IMR-90 (cell line): ENCODE data around the gene SLC12A7. TPM values are rescaled to one million over a fixed set of nuclear protein-coding genes. Genes with fewer than 3 reads are reported as not detected.

Experiments used
- ATAC-seq: fragments of 200-7000 bp; cut with Tn5 transposase; 2 replicates; pipeline ENCODE4 v1.9.1; 2020; ENCODE audit warnings: low read depth, mild to moderate bottlenecking, moderate library complexity
- BruUV-seq: library from RNA; stranded (reverse); fragments of 400-500 nt; replicated peaks from 2 replicates; lab custom pipeline; 2021; lab: Mats Ljungman, UMichigan
- CTCF ChIA-PET: fragments of 300-600 bp; formaldehyde crosslinking; extraction: SDS; loops from one replicate; lab custom pipeline; 2021; ENCODE audit warnings: antibody characterized with exemption; lab: Yijun Ruan, JAX
- POLR2A ChIA-PET: fragments of 300-600 bp; sonication (Branson Sonifier 250); formaldehyde crosslinking; loops from one replicate; lab custom pipeline; 2022; ENCODE audit warnings: antibody characterized with exemption; ENCODE audit not compliant: unreplicated experiment; lab: Charles Lee
- DNase-seq: peaks from one replicate; pipeline ENCODE4 v3.0.0; 2013
- H2AFZ ChIP-seq: replicated peaks from 2 replicates; pipeline ENCODE3; 2013; ENCODE audit warnings: low read length, mild to moderate bottlenecking; ENCODE audit not compliant: poor library complexity
- H2AK5ac ChIP-seq: 2 replicates; pipeline ENCODE4 v1.6.1; 2013; ENCODE audit warnings: low read depth, low read length, inconsistent platforms
- H2AK9ac ChIP-seq: replicated peaks from 2 replicates; pipeline ENCODE3; 2013; ENCODE audit warnings: mild to moderate bottlenecking, low read depth, low read length, moderate library complexity; ENCODE audit not compliant: poor library complexity
- H2BK120ac ChIP-seq: 2 replicates; pipeline ENCODE4 v1.6.1; 2013; ENCODE audit warnings: low read depth, low read length, inconsistent platforms
- H2BK15ac ChIP-seq: 3 replicates; pipeline ENCODE4 v1.6.1; 2013; ENCODE audit warnings: low read depth, low read length, inconsistent platforms
- H2BK20ac ChIP-seq: 2 replicates; pipeline ENCODE4 v1.6.1; 2013; ENCODE audit warnings: low read depth, mild to moderate bottlenecking, inconsistent platforms, low read length, moderate library complexity
- H2BK5ac ChIP-seq: 2 replicates; pipeline ENCODE4 v1.6.1; 2013; ENCODE audit warnings: mild to moderate bottlenecking, low read depth, low read length, inconsistent platforms; ENCODE audit not compliant: poor library complexity, severe bottlenecking
- H3K14ac ChIP-seq: replicated peaks from 2 replicates; pipeline ENCODE4 v1.6.1; 2013; ENCODE audit warnings: low read depth, low read length, inconsistent platforms
- H3K18ac ChIP-seq: 2 replicates; pipeline ENCODE4 v1.6.1; 2013; ENCODE audit warnings: low read depth, low read length, control low read depth
- H3K23ac ChIP-seq: 2 replicates; pipeline ENCODE4 v1.6.1; 2013; ENCODE audit warnings: low read depth, low read length, inconsistent platforms
- H3K27ac ChIP-seq: 2 replicates; pipeline ENCODE4 v1.5.1; 2013; ENCODE audit warnings: mild to moderate bottlenecking, control low read depth, low read length; ENCODE audit not compliant: insufficient read depth
- H3K27me3 ChIP-seq: 2 replicates; pipeline ENCODE4 v1.6.1; 2013; ENCODE audit warnings: low read length; ENCODE audit not compliant: control insufficient read depth, insufficient read depth
- H3K36me3 ChIP-seq: 2 replicates; pipeline ENCODE4 v1.6.1; 2013; ENCODE audit warnings: low read length, mixed read lengths; ENCODE audit not compliant: control insufficient read depth, insufficient read depth
- H3K4ac ChIP-seq: 2 replicates; pipeline ENCODE4 v1.6.1; 2013; ENCODE audit warnings: low read depth, low read length, inconsistent platforms
- H3K4me1 ChIP-seq: 2 replicates; pipeline ENCODE4 v1.6.1; 2013; ENCODE audit warnings: low read length, mixed read lengths; ENCODE audit not compliant: control insufficient read depth, insufficient read depth
- H3K4me2 ChIP-seq: 2 replicates; pipeline ENCODE4 v1.6.1; 2013; ENCODE audit warnings: low read depth, mild to moderate bottlenecking, control low read depth, low read length, moderate library complexity
- H3K4me3 ChIP-seq: 2 replicates; pipeline ENCODE4 v1.5.1; 2013; ENCODE audit warnings: low read depth, mild to moderate bottlenecking, control low read depth, low read length, moderate library complexity; ENCODE audit not compliant: insufficient read depth
- H3K56ac ChIP-seq: 2 replicates; pipeline ENCODE4 v1.6.1; 2013; ENCODE audit warnings: low read length, inconsistent platforms; ENCODE audit not compliant: insufficient read depth; ENCODE audit errors: extremely low read depth
- H3K79me1 ChIP-seq, 2 experiments: 2 replicates each; pipeline ENCODE4 v1.6.1; 2013; ENCODE audit warnings: low read length in 2 of 2, inconsistent platforms in 1 of 2, low read depth in 1 of 2
- H3K9ac ChIP-seq: 2 replicates; pipeline ENCODE4 v1.6.1; 2013; ENCODE audit warnings: low read depth, low read length, control low read depth
- H3K9me1 ChIP-seq: 2 replicates; pipeline ENCODE4 v1.6.1; 2013; ENCODE audit warnings: low read length, inconsistent platforms; ENCODE audit not compliant: insufficient read depth
- H3K9me3 ChIP-seq: 2 replicates; pipeline ENCODE4 v1.6.1; 2013; ENCODE audit warnings: low read length; ENCODE audit not compliant: control insufficient read depth, insufficient read depth
- H4K20me1 ChIP-seq: 2 replicates; pipeline ENCODE4 v1.6.1; 2013; ENCODE audit warnings: low read length, inconsistent platforms; ENCODE audit not compliant: insufficient read depth
- H4K5ac ChIP-seq: 2 replicates; pipeline ENCODE4 v1.6.1; 2013; ENCODE audit warnings: mild to moderate bottlenecking, low read depth, low read length, control low read depth
- H4K8ac ChIP-seq, 2 experiments: 2 replicates each; pipeline ENCODE4 v1.6.1; 2013; ENCODE audit warnings: low read depth in 2 of 2, low read length in 2 of 2, control low read depth in 1 of 2, inconsistent platforms in 1 of 2
- H4K91ac ChIP-seq: 2 replicates; pipeline ENCODE4 v1.6.1; 2013; ENCODE audit warnings: low read depth, low read length, inconsistent platforms; ENCODE audit not compliant: insufficient read depth
- CEBPB ChIP-seq: IDR thresholded peaks from 2 replicates; pipeline ENCODE4 v1.6.1; 2012; ENCODE audit warnings: low read depth, low read length, improper control_type of control experiment
- CHD1 ChIP-seq: IDR thresholded peaks from 2 replicates; pipeline ENCODE4 v1.6.1; 2012; ENCODE audit warnings: low read depth, low read length, improper control_type of control experiment
- FOS ChIP-seq: fragments of 150-350 bp; IDR thresholded peaks from 2 replicates; pipeline ENCODE4 v1.6.1; 2016; ENCODE audit warnings: low read depth, low read length
- MAFK ChIP-seq: IDR thresholded peaks from 2 replicates; pipeline ENCODE4 v1.6.1; 2012; ENCODE audit warnings: low read depth, low read length, improper control_type of control experiment
- MXI1 ChIP-seq: IDR thresholded peaks from 2 replicates; pipeline ENCODE4 v1.6.1; 2012; ENCODE audit warnings: low read depth, mild to moderate bottlenecking, low read length, moderate library complexity, borderline replicate concordance
- POLR2A ChIP-seq: IDR thresholded peaks from 2 replicates; pipeline ENCODE4 v1.6.1; 2012; ENCODE audit warnings: mild to moderate bottlenecking, low read depth, low read length
- RAD21 ChIP-seq: IDR thresholded peaks from 2 replicates; pipeline ENCODE4 v1.6.1; 2012; ENCODE audit warnings: low read length, improper control_type of control experiment
- RCOR1 ChIP-seq: IDR thresholded peaks from 2 replicates; pipeline ENCODE4 v1.6.1; 2012; ENCODE audit warnings: mild to moderate bottlenecking, low read length, improper control_type of control experiment; ENCODE audit not compliant: insufficient replicate concordance
- RFX5 ChIP-seq: IDR thresholded peaks from 2 replicates; pipeline ENCODE4 v1.8.0; 2012; ENCODE audit warnings: low read depth, mild to moderate bottlenecking, low read length, moderate library complexity
- USF2 ChIP-seq: fragments of 150-350 bp; IDR thresholded peaks from 2 replicates; pipeline ENCODE4 v1.6.1; 2017; ENCODE audit warnings: mild to moderate bottlenecking, antibody characterized with exemption, low read length, low read depth
- WGBS, 2 experiments: methylation state at CpG; one replicate each; pipeline versions ENCODE4 v1.1.5 to v1.1.7; 2013; ENCODE audit warnings: missing lambda C conversion rate in 2 of 2; ENCODE audit not compliant: insufficient read length in 1 of 2; ENCODE audit errors: extremely low coverage in 2 of 2; 5-methylcytosine and 5-hydroxymethylcytosine counted together
- dilution Hi-C: fragments of 300-500 bp; cut with HindIII; formaldehyde crosslinking; loops from one replicate; pipeline ENCODE4 v1.14.3; 2018; ENCODE audit warnings: low sequenced_read_pairs; ENCODE audit not compliant: unreplicated experiment
- in situ Hi-C: fragments of 300-500 bp; cut with MboI; formaldehyde crosslinking; loops from 3 replicates; pipeline ENCODE4 v1.14.3; 2019; ENCODE audit warnings: low sequenced_read_pairs, inconsistent platforms, mixed read lengths
- intact Hi-C: fragments of 100-400 bp; cut with micrococcal nuclease; formaldehyde crosslinking; loops from 2 replicates; pipeline ENCODE4 v1.10.0; 2022
- polyA plus RNA-seq, 3 experiments: library from polyadenylated mRNA; depleted of rRNA; stranded (reverse); fragments of >200 nt; gene quantifications; 2 replicates each; pipeline ENCODE4 v1.2.3, GENCODE V29; 2012; ENCODE audit warnings: low replicate concordance in 1 of 3
- total RNA-seq: library from RNA; depleted of rRNA; stranded (reverse); fragments of >200 nt; gene quantifications from 2 replicates; pipeline ENCODE4 v1.2.3, GENCODE V29; 2012

The SLC12A7 gene
- total and polyA plus RNA-seq, 2 of the 4 experiments (the other 2 are of a cell fraction) = 3.0 to 6.1 TPM

DNA sequence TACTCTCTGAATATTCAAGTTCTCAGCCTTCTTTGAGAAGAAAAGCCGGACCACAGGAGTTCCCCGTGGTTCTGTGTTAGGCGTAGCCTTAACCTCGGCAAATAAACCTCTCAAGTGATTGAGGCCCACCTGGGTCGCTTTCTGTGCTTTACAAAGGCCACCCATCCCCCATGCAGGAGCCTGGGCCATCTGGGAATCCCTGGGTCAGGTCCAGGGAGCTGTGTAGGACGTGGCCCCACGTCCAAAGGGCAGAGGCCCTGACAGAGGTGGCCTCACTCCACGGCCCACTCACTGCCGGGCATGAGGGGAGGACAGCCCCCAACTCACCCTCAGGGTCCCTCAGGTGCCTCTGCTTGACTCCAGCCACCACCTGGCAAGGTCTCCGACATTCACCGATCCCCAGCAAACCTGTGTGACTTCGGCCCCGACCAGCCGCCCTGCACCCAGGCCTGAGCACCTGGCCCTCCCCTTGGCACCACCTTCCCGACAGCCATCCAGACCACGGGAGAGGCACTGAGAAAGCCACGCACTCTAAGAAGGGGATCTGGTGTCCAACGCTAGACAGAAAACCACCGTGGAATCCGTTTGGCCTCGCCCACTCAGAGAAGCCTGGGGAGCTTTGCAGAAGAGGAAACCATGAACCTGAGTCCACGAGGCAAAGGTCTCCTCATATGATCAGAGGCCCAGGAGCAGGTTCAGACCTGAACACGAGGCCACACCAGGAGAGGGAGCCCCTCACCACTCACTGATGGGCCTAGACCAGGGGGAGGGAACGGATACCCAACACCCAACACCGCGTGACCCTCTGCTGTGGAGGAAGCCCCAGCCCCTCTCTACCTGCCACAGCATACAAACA, 4.5 kb downstream of the SLC12A7 start:
- Histone ChIP-seq H4K5ac (no peak overlapping the region), H2BK5ac (no peak overlapping the region), H3K18ac (no peak overlapping the region), H2BK20ac (no peak overlapping the region), H3K23ac (no peak overlapping the region), H2BK120ac (no peak overlapping the region), H4K8ac (no peak overlapping the region), H3K4ac (no peak overlapping the region), H3K4me1 (peaks cover 7% of the 10 kb centered on the region; the same call in 1 of the 2 replicates), H3K56ac (no peak overlapping the region), H2AK9ac (peak overlapping the region; percentile 82), H3K4me2 (no peak overlapping the region), H3K27ac (no peak overlapping the region), H3K79me1 (0 out of 4 replicates have a peak, but pooled peaks cover 0 to 4% of the 10 kb centered on the region in 2 experiments), H4K20me1 (peaks cover 12% of the 10 kb centered on the region), H3K9ac (no peak overlapping the region), H3K9me3 (no peaks in the 10 kb centered on the region), H3K9me1 (no peaks in the 10 kb centered on the region), H3K27me3 (no peaks in the 10 kb centered on the region), H2AFZ (no peak overlapping the region), H2BK15ac (no peak overlapping the region), H4K91ac (no peak overlapping the region), H2AK5ac (no peak overlapping the region), H3K4me3 (no peak overlapping the region), H3K14ac (no peak overlapping the region), H3K36me3 (no peaks in the 10 kb centered on the region)
- no peak for ATAC-seq
- in situ Hi-C loops = no loop called here
- POLR2A ChIA-PET = no interaction called here
- CTCF ChIA-PET = no interaction called here
- intact Hi-C loops = no loop called here
- no peak for DNase-seq
- TF ChIP-seq MAFK = no peak
- TF ChIP-seq RFX5 = no peak
- no peak for TF ChIP-seq CHD1
- TF ChIP-seq FOS = no peak
- no peak for TF ChIP-seq USF2
- no peak for TF ChIP-seq POLR2A
- no peak for TF ChIP-seq MXI1
- TF ChIP-seq RCOR1 = no peak
- TF ChIP-seq RAD21 = no peak
- TF ChIP-seq CEBPB = no peak
- BruUV-seq = no TSS peak
- 62% methylated on average over 8 of the region's 26 CpGs; no CpG with 5 or more reads in 1 of the 2 experiments for WGBS, 2 experiments
- dilution Hi-C loops = no loop called here
